Astrocyte of the cerebellum (primary cell): Measurements from ENCODE around the gene SEC22C.

Experiments
- DNase-seq: peaks from one replicate; pipeline ENCODE4 v3.0.0-alpha.2; 2011; ENCODE audit warnings: low read depth
- H3K4me3 ChIP-seq: 2 replicates; pipeline ENCODE4 v1.5.1; 2011; ENCODE audit warnings: mild to moderate bottlenecking, low read depth, low read length, moderate library complexity
- in situ Hi-C: cut with HindIII; loops from 2 replicates; pipeline ENCODE4 v1.10.0; 2017; ENCODE audit warnings: low sequenced_read_pairs
- TF ChIP-seq, protein P1 (sequence below): IDR thresholded peaks from 2 replicates; pipeline ENCODE4 v1.5.1; 2012; ENCODE audit warnings: low read length, low read depth, moderate library complexity, mild to moderate bottlenecking; ENCODE audit errors: missing control alignments

SEC22C gene

DNA sequence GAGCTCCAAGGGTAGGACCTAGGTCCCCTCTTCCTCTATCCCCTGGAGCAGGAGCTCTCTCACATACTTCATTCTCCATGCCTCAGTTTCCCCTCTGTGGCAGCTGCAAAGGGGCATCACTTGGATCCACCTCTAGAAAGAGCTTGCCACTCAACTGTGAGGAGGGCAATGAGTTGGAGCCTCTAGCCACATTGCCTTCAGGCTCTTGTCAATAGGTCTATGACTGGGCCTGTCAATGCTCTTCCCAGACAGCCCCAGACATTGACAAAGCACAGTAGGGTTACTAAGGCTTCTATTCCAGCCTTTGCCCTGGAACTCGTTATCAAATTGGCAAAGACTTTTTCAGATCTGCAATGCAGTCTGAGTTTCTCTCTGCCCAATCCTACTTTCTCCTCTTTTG is 83.7 kb downstream of the SEC22C start:
- DNase-seq, result no peak
- in situ Hi-C loops, result no loop called here
- no peak overlapping the region for H3K4me3 ChIP-seq
- TF ChIP-seq, protein P1, sequence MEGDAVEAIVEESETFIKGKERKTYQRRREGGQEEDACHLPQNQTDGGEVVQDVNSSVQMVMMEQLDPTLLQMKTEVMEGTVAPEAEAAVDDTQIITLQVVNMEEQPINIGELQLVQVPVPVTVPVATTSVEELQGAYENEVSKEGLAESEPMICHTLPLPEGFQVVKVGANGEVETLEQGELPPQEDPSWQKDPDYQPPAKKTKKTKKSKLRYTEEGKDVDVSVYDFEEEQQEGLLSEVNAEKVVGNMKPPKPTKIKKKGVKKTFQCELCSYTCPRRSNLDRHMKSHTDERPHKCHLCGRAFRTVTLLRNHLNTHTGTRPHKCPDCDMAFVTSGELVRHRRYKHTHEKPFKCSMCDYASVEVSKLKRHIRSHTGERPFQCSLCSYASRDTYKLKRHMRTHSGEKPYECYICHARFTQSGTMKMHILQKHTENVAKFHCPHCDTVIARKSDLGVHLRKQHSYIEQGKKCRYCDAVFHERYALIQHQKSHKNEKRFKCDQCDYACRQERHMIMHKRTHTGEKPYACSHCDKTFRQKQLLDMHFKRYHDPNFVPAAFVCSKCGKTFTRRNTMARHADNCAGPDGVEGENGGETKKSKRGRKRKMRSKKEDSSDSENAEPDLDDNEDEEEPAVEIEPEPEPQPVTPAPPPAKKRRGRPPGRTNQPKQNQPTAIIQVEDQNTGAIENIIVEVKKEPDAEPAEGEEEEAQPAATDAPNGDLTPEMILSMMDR, result no peak
